Pancreas (tissue), 10 donors: ENCODE data around the gene TSPEAR. TPM values are rescaled to one million over a fixed set of nuclear protein-coding genes. Genes with fewer than 3 reads are reported as not detected.
"Not testable (repeated sequence)": the region's sequence is repeated elsewhere in the genome, so short reads cannot be mapped to it uniquely, and the experiment has no call there.

Source experiments
- ATAC-seq, 4 donors: fragments of 200-7000 bp; cut with Tn5 transposase; one replicate each; pipeline versions ENCODE4 v1.8.0 to v1.9.1; 2020; ENCODE audit warnings: mild to moderate bottlenecking in 4 of 4, moderate library complexity in 4 of 4
- DNase-seq, 6 donors: peaks; one replicate each; pipeline ENCODE4 v3.0.0-alpha.2; 2020
- FAIRE-seq: peaks from 2 replicates; lab custom pipeline; 2012; peaks lifted over from hg19 to GRCh38; lab: Jason Lieb, UNC
- H3K27ac ChIP-seq, 4 donors: fragments of 200-600 bp; sonication (generic); 1 replicate in 3 of 4; 2 replicates in 1 of 4; pipeline versions ENCODE4 v1.5.0 to v1.8.0; 2020
- H3K27me3 ChIP-seq, 4 donors: fragments of 200-600 bp; one replicate each; pipeline ENCODE4 v1.8.0; 2021
- H3K36me3 ChIP-seq, 3 donors: fragments of 200-600 bp; sonication (generic) in 1 of 3; one replicate each; pipeline versions ENCODE4 v1.5.0 to v1.8.0; 2020 to 2021
- H3K4me1 ChIP-seq, 3 donors: fragments of 200-600 bp; one replicate each; pipeline ENCODE4 v1.8.0; 2021
- H3K4me3 ChIP-seq, 4 donors: fragments of 200-600 bp; sonication (generic) in 2 of 4; one replicate each; pipeline versions ENCODE4 v1.5.0 to v1.8.0; 2020 to 2021
- H3K9me3 ChIP-seq, 4 donors: fragments of 200-600 bp; one replicate each; pipeline ENCODE4 v1.8.0; 2021
- WGBS, 2 donors: extraction: QIAGEN DNeasy Blood & Tissue Kit; methylation state at CpG; one replicate each; pipeline ENCODE4 v1.1.7; 2013; 5-methylcytosine and 5-hydroxymethylcytosine counted together
- intact Hi-C, 3 donors: fragments of 100-400 bp; cut with DNase I; formaldehyde crosslinking; loops; one replicate each; pipeline versions ENCODE4 v1.11.1 to v1.14.2; 2022
- polyA plus RNA-seq, 2 donors: library from polyadenylated mRNA; stranded (reverse); fragments of 200-250 nt; gene quantifications; one replicate each; pipeline ENCODE4 v1.2.3, GENCODE V29; 2013
- total RNA-seq, 6 donors: library from RNA; stranded (reverse); fragmentation: NEBNext Ultra II Directional in 4 of 6; extraction: Animal tissue kit (Norgen Biotek cat#: 25700) in 4 of 6; gene quantifications; one replicate each; pipeline versions ENCODE4 v1.2.1 to v1.2.4, GENCODE V29; 2021 to 2023
- TF ChIP-seq, protein P1 (sequence below), 4 donors: fragments of 200-600 bp; sonication (generic) in 3 of 4; IDR thresholded peaks; one replicate each; pipeline versions ENCODE4 v1.5.0 to v1.8.0; 2021; ENCODE audit warnings: antibody characterized with exemption in 4 of 4
- donor health status: healthy with polysubstance abuse.
- donor health status: DM: no; HTN: no; CAD: no; lungs with moderate emphysema.
- donor health status: DM: no; HTN: no; CAD: no.
- donor health status: control.
- donor health status: control.
- donor health status: Bipolar disorder and iron deficiency.
- donor health status: DM: yes; HTN: yes; CAD: no.
- donor health status: DM: no; HTN: no; CAD: no.
- donor health status: DM: no; HTN: no; CAD: no.
- donor health status: DM: yes; HTN: yes; CAD: no.

The TSPEAR gene
- total and polyA plus RNA-seq, 8 donors, result 0.05 to 1.4 (median 0.25) TPM; not detected in 1

GRCh38 chr21:44574457-44575306, 136.7 kb downstream of the TSPEAR start:
- no peaks in the 10 kb centered on the region for H3K4me1 ChIP-seq
- H3K4me3 ChIP-seq, result no peak overlapping the region
- intact Hi-C loops, result no loop called here
- no peaks in the 10 kb centered on the region for H3K36me3 ChIP-seq
- no peak overlapping the region for H3K27ac ChIP-seq
- DNase-seq, result no peak
- TF ChIP-seq, protein P1, sequence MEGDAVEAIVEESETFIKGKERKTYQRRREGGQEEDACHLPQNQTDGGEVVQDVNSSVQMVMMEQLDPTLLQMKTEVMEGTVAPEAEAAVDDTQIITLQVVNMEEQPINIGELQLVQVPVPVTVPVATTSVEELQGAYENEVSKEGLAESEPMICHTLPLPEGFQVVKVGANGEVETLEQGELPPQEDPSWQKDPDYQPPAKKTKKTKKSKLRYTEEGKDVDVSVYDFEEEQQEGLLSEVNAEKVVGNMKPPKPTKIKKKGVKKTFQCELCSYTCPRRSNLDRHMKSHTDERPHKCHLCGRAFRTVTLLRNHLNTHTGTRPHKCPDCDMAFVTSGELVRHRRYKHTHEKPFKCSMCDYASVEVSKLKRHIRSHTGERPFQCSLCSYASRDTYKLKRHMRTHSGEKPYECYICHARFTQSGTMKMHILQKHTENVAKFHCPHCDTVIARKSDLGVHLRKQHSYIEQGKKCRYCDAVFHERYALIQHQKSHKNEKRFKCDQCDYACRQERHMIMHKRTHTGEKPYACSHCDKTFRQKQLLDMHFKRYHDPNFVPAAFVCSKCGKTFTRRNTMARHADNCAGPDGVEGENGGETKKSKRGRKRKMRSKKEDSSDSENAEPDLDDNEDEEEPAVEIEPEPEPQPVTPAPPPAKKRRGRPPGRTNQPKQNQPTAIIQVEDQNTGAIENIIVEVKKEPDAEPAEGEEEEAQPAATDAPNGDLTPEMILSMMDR (IDR thresholded peaks at IDR 0.05), result no peak
- WGBS, 2 donors, result 19 to 25% methylated on average over 20 to 21 of the region's 21 CpGs
- ATAC-seq, result no peak
- H3K27me3 ChIP-seq, result no peaks in the 10 kb centered on the region
- no peaks in the 10 kb centered on the region for H3K9me3 ChIP-seq
- no peak for FAIRE-seq

DNA sequence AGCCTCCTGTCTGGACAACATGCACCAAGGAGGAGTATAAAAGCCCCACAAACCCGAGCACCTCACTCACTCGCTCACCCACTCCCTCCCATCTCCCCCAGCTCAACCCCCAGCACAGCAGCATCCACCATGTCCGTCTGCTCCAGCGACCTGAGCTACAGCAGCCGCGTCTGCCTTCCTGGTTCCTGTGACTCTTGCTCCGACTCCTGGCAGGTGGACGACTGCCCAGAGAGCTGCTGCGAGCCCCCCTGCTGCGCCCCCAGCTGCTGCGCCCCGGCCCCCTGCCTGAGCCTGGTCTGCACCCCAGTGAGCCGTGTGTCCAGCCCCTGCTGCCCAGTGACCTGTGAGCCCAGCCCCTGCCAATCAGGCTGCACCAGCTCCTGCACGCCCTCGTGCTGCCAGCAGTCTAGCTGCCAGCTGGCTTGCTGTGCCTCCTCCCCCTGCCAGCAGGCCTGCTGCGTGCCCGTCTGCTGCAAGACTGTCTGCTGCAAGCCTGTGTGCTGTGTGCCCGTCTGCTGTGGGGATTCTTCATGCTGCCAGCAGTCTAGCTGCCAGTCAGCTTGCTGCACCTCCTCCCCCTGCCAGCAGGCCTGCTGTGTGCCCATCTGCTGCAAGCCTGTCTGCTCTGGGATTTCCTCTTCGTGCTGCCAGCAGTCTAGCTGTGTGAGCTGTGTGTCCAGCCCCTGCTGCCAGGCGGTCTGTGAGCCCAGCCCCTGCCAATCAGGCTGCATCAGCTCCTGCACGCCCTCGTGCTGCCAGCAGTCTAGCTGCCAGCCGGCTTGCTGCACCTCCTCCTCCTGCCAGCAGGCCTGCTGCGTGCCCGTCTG, 137.5 kb downstream of the TSPEAR start, which contains the start of gene KRTAP10-4:
TSS of gene KRTAP10-4 (plus strand) at position 100 of the 827 bp plus-strand sequence. CDS start at position 130, 30 bp downstream.
- H3K27me3 ChIP-seq, H3K4me3 ChIP-seq, intact Hi-C loops, FAIRE-seq, H3K4me1 ChIP-seq, H3K36me3 ChIP-seq, ATAC-seq, DNase-seq, H3K27ac ChIP-seq, H3K9me3 ChIP-seq: not testable (repeated sequence)
- 42 to 55% methylated on average over 17 to 22 of the region's 25 CpGs for WGBS, 2 donors

- no peaks in the 10 kb centered on the region for H3K4me1 ChIP-seq
- FAIRE-seq, result no peak
- ATAC-seq, result no peak
- 61 to 72% methylated on average over 15 of the region's 15 CpGs for WGBS, 2 donors
- no peak overlapping the region for H3K4me3 ChIP-seq
- no peak for DNase-seq
- H3K27me3 ChIP-seq, result no peaks in the 10 kb centered on the region
- TF ChIP-seq, protein P1 (IDR thresholded peaks at IDR 0.05), result no peak
- intact Hi-C loops, result no loop called here
- H3K9me3 ChIP-seq, result no peaks in the 10 kb centered on the region
- no peaks in the 10 kb centered on the region for H3K36me3 ChIP-seq
- H3K27ac ChIP-seq, result no peak overlapping the region
These were observed 138.3 kb downstream of the TSPEAR start for GRCh38 chr21:44572959-44573583.

- WGBS, 2 donors, result 84 to 90% methylated on average over 40 of the region's 40 CpGs
- no peak overlapping the region for H3K4me3 ChIP-seq
- H3K4me1 ChIP-seq, result no peaks in the 10 kb centered on the region
- H3K27me3 ChIP-seq, result no peaks in the 10 kb centered on the region
- no peaks in the 10 kb centered on the region for H3K9me3 ChIP-seq
- DNase-seq (no peak), ATAC-seq (no peak), FAIRE-seq (no peak)
- intact Hi-C loops, result no loop called here
- no peak overlapping the region for H3K27ac ChIP-seq
- H3K36me3 ChIP-seq, result no peaks in the 10 kb centered on the region
- TF ChIP-seq, protein P1 (IDR thresholded peaks at IDR 0.05), result no peak
These were observed 139.3 kb downstream of the TSPEAR start for GRCh38 chr21:44571844-44572782.
